GM06990 (cell line): ENCODE results near the gene SLC51B.
A peak's percentile ranks its signal among the peaks of the same experiment; 100 is the strongest.
"Not testable (repeated sequence)": the region's sequence is repeated elsewhere in the genome, so short reads cannot be mapped to it uniquely, and the experiment has no call there.

ENCODE experiments used
- DNase-seq: peaks from one replicate; pipeline ENCODE4 v3.0.0-alpha.2; 2011; ENCODE audit not compliant: insufficient read length; ENCODE audit errors: extremely low read depth
- H3K27me3 ChIP-seq: replicated peaks from 2 replicates; pipeline ENCODE4 v1.6.0; 2011; ENCODE audit warnings: low read length; ENCODE audit not compliant: control insufficient read depth, insufficient read depth
- H3K36me3 ChIP-seq: 2 replicates; pipeline ENCODE4 v1.5.1; 2011; ENCODE audit warnings: low read length; ENCODE audit not compliant: control insufficient read depth, insufficient read depth
- H3K4me3 ChIP-seq: replicated peaks from 2 replicates; pipeline ENCODE4 v1.5.1; 2011; ENCODE audit warnings: low read depth, mild to moderate bottlenecking, control low read depth, low read length
- TF ChIP-seq, protein P1 (sequence below): IDR thresholded peaks from 2 replicates; pipeline ENCODE4 v1.5.1; 2011; ENCODE audit warnings: low read length, control low read depth, mild to moderate bottlenecking, inconsistent platforms; ENCODE audit not compliant: insufficient read depth, poor library complexity, severe bottlenecking

Gene SLC51B

DNA sequence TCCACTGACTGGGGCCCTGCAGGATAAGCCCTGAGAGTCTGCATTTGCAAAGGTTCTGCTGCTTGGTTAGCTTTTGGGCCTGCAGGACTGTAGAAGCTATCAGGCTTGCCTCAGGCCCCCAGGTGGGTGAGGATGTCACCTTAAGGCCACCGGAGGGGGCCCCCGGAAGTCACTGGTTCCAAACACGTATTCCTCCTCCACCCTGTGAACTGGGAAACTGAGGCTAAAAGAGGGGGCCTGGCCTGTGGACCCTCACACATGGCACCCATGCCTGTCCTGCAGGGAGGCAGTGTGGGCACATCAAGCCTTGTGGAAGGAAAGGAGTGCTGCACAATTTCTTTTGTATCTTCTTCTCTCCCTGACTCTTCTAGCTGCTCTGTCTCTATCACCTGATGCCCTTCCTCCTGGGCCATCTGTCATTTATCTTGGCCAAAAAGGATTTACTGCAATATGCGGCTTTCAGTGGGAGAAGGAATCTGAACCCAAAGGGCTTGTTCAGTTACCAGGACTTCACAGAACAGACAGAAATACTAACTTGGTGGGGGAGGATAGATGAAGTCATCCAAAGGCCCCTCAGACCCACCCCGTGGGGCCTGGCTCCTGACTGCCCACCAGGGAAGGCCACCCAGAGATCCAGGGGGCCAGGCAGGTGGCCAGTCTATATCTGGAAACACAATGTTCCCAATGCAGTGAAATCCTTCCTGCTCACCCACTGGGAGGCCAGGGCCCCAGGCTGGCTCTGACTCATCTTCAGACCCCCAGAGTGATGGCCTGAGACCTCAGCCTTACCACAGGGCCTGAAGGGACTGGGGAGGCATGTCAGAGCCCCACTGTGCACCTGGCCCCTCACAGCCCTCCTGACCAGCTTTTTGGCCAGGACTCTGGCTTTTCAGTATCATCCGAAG, 51.5 kb downstream of the SLC51B start:
- DNase-seq, result no peak
- Histone ChIP-seq H3K27me3 (no peaks in the 10 kb centered on the region), H3K4me3 (no peak overlapping the region), H3K36me3 (peaks cover 16% of the 10 kb centered on the region)
- TF ChIP-seq, protein P1, sequence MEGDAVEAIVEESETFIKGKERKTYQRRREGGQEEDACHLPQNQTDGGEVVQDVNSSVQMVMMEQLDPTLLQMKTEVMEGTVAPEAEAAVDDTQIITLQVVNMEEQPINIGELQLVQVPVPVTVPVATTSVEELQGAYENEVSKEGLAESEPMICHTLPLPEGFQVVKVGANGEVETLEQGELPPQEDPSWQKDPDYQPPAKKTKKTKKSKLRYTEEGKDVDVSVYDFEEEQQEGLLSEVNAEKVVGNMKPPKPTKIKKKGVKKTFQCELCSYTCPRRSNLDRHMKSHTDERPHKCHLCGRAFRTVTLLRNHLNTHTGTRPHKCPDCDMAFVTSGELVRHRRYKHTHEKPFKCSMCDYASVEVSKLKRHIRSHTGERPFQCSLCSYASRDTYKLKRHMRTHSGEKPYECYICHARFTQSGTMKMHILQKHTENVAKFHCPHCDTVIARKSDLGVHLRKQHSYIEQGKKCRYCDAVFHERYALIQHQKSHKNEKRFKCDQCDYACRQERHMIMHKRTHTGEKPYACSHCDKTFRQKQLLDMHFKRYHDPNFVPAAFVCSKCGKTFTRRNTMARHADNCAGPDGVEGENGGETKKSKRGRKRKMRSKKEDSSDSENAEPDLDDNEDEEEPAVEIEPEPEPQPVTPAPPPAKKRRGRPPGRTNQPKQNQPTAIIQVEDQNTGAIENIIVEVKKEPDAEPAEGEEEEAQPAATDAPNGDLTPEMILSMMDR, result no peak

DNA sequence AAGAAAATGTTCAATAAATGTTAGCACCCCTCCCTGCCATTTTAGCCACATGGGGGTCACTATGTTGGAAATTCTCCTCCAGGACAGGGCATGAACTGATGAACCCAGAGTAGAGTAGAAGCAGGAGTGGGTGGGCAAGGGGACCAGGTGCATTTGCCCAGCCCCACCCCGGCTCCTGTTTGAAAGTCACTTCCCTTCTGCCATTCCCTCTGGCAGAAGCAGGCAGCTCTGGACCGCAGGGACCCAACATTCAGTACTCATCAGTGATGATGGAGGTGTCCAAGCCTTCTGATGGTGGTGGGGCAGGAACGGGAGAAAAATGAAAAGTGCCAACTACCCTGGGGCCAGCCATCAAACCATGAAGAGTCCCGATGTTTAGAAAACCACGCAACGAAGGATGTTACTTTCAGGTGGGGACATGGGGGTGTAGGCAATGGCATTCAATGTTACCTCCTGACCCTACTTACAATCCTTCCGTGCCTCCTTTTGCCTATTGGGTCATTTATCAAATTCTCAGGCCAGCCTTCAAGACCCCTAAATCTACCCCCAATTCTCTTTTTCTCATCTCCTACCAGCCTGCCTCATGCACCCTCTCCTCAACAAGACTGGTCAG, 52.6 kb downstream of the SLC51B start:
- no peaks in the 10 kb centered on the region for H3K27me3 ChIP-seq
- no peak overlapping the region for H3K4me3 ChIP-seq
- no peak for DNase-seq
- TF ChIP-seq, protein P1, result no peak
- peaks cover 17% of the 10 kb centered on the region for H3K36me3 ChIP-seq

DNA sequence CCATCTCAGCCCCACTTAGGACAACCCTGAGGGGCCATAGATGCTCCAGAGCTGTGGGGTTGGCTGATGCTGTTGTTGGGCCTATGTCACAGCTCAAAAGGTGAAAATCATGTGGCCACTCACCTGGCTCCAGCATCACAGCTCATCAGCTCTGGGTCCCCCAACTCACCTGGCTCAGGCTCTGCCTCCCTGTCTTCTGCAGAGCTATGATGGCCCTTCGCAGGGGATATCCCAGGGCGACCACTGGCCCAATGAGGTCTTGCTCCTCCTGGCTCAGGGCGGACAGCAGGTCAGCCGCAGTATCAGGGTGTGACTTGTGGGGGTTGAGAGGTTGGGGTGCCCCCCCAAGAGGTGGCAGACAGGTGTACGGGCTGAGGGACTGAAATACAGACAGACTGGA, 54.1 kb downstream of the SLC51B start:
- Histone ChIP-seq H3K4me3 (no peak overlapping the region), H3K27me3 (no peaks in the 10 kb centered on the region), H3K36me3 (peaks cover 19% of the 10 kb centered on the region)
- no peak for DNase-seq
- TF ChIP-seq, protein P1, result no peak

DNA sequence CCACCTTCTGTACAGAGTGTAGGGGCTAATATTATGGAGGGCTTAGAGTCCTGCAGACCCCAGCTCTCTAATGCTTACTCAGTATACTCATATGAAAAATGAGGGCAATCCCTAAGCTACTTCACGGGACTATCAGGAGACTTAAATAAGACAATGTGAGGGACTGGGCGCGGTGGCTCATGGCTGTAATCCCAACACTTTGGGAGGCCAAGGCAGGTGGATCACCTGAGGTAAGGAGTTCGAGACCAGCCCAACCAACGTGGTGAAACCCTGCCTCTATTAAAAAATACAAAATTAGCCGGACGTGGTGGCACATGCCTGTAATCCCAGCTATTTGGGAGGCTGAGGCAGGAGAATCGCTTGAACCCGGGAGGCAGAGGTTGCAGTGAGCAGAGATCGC, 54.6 kb downstream of the SLC51B start:
- not testable (repeated sequence) for DNase-seq, H3K4me3 ChIP-seq, H3K27me3 ChIP-seq
- H3K36me3 ChIP-seq, result peaks cover 19% of the 10 kb centered on the region

DNA sequence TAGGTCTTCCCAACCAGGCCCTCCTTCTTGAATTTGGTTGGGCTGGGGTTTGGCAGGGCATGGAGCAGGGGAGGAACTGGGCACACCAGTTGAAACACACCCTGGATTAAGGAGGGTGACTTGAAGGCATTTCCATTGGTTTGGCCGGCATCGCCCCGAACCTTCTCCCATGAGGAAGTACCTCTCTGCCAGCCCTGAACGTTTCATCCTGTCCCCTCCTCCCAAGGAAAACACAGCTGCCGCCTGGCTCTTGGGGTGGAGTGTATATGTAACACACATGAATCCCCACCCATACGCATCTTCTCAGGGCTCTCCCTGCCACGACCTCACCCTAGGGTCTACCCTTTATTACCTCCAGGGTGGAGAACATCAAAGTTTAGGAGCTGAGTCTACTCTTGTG, 55.3 kb downstream of the SLC51B start:
- TF ChIP-seq, protein P1, result no peak
- Histone ChIP-seq H3K27me3 (no peaks in the 10 kb centered on the region), H3K36me3 (peaks cover 21% of the 10 kb centered on the region), H3K4me3 (no peak overlapping the region)
- DNase-seq, result no peak

DNA sequence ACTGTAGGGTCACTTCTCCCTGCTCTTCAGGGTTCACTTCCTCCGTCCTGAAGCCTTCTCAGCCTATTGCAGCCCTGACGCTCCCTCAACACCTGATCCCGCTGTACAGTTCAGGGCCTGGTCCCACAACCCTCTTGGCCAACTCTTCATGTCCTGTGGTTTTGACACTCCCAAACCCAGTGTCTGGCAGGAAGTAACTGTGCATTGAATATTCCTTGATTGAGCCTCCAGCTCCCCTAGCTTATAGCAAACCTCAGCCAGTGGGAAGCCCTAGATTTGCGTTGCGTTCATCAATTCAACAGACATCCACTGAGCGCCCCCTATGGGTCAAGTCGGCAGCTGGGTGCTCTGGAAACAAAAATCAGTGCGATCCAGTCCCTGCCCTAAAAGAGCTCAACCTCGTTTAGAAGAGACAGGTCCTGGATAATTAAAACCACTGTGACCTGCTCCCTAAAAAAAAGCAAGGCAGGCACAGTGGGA, 56.3 kb downstream of the SLC51B start:
- DNase-seq, result no peak
- Histone ChIP-seq H3K27me3 (no peaks in the 10 kb centered on the region), H3K36me3 (peaks cover 25% of the 10 kb centered on the region), H3K4me3 (no peak overlapping the region)
- TF ChIP-seq, protein P1, result peak; percentile 83
